ENCODE measurements around the gene NIPBL.

The NIPBL gene

DNA sequence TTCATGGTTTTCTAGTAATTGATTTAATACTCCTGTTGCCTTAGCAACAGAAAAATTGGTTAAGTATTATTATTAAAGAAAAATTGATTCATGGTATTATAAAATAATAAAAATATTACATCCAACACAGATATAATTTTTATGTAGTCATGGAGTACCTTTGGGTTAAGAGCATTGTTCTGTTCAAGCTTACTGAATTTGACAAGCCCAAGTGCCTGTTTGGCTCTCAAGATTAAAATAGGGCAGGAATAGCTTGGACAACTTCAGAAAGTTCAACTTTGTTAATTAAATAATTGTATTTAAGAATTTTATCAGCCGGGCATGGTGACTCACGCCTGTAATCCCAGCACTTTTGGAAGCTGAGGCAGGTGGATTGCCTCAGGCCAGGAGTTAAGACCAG is 82.0 kb downstream of the NIPBL start:
- Histone ChIP-seq H3K9ac (ENCODE audit: low read length) (no peak overlapping the region), H3K9me2 (replicated peaks; ENCODE audit: insufficient read depth, low read length) (no peaks in the 10 kb centered on the region), H3K4me3 (ENCODE audit: insufficient read depth, low read length, poor library complexity, severe bottlenecking) (no peak overlapping the region), H3K9me3 (ENCODE audit: insufficient read depth, low read length) (no peaks in the 10 kb centered on the region), H3K27ac (ENCODE audit: low read depth, low read length) (no peak overlapping the region), H3F3A (ENCODE audit: insufficient read depth) (peaks cover 9% of the 10 kb centered on the region; the same call in 1 of the 2 replicates), H3K79me2 (ENCODE audit: insufficient read depth, low read length) (peaks cover 9% of the 10 kb centered on the region), H4K20me1 (ENCODE audit: low read depth, low read length) (0 out of 2 replicates have a peak, but pooled peaks cover 7% of the 10 kb centered on the region), H3K36me3 (ENCODE audit: low read length) (peaks cover 47% of the 10 kb centered on the region), H3K27me3 (ENCODE audit: low read length) (no peaks in the 10 kb centered on the region), H3K4me2 (ENCODE audit: low read depth, low read length, poor library complexity, severe bottlenecking) (no peak overlapping the region), H2AFZ (ENCODE audit: low read depth, low read length, severe bottlenecking) (no peak overlapping the region)
- TF ChIP-seq, protein P1, sequence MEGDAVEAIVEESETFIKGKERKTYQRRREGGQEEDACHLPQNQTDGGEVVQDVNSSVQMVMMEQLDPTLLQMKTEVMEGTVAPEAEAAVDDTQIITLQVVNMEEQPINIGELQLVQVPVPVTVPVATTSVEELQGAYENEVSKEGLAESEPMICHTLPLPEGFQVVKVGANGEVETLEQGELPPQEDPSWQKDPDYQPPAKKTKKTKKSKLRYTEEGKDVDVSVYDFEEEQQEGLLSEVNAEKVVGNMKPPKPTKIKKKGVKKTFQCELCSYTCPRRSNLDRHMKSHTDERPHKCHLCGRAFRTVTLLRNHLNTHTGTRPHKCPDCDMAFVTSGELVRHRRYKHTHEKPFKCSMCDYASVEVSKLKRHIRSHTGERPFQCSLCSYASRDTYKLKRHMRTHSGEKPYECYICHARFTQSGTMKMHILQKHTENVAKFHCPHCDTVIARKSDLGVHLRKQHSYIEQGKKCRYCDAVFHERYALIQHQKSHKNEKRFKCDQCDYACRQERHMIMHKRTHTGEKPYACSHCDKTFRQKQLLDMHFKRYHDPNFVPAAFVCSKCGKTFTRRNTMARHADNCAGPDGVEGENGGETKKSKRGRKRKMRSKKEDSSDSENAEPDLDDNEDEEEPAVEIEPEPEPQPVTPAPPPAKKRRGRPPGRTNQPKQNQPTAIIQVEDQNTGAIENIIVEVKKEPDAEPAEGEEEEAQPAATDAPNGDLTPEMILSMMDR (IDR thresholded peaks at IDR 0.05; ENCODE audit: insufficient read depth, low read length, poor library complexity, severe bottlenecking) = no peak
- TF ChIP-seq EZH2phosphoT487 (conservative IDR thresholded peaks at IDR 0.05; ENCODE audit: low read length) = no peak

DNA sequence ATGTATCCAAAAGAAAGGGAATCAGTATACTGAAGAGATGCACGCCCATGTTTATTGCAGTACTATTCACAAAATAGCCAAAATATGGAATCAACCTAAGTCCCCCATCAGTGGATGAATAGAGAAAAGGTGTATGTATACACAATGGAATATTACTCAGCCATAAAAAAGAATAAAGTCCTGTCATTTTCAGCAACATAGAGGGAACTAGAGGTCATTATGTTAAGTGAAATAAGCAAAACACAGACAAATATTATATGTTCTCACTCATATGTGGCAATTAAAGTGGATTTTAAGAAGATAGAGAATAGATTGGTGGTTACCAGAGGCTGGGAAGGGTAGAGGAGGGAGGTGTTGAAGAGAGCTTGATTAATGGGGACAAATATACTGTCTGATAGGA is 88.6 kb downstream of the NIPBL start:
- Histone ChIP-seq H3K36me3 (ENCODE audit: low read length) (peaks cover 53% of the 10 kb centered on the region), H3F3A (ENCODE audit: insufficient read depth) (peaks cover 9% of the 10 kb centered on the region; the same call in 1 of the 2 replicates), H3K9ac (ENCODE audit: low read length) (no peak overlapping the region), H3K9me2 (replicated peaks; ENCODE audit: insufficient read depth, low read length) (no peaks in the 10 kb centered on the region), H3K79me2 (ENCODE audit: insufficient read depth, low read length) (no peaks in the 10 kb centered on the region; the same call in 1 of the 2 replicates), H3K9me3 (ENCODE audit: insufficient read depth, low read length) (no peaks in the 10 kb centered on the region), H3K27me3 (ENCODE audit: low read length) (no peaks in the 10 kb centered on the region), H4K20me1 (ENCODE audit: low read depth, low read length) (0 out of 2 replicates have a peak, but pooled peaks cover 7% of the 10 kb centered on the region), H3K4me2 (ENCODE audit: low read depth, low read length, poor library complexity, severe bottlenecking) (no peak overlapping the region), H3K4me3 (ENCODE audit: insufficient read depth, low read length, poor library complexity, severe bottlenecking) (no peak overlapping the region), H2AFZ (ENCODE audit: low read depth, low read length, severe bottlenecking) (no peak overlapping the region), H3K27ac (ENCODE audit: low read depth, low read length) (no peak overlapping the region)
- no peak for TF ChIP-seq EZH2phosphoT487 (conservative IDR thresholded peaks at IDR 0.05; ENCODE audit: low read length)
- TF ChIP-seq, protein P1 (IDR thresholded peaks at IDR 0.05; ENCODE audit: insufficient read depth, low read length, poor library complexity, severe bottlenecking) = no peak

DNA sequence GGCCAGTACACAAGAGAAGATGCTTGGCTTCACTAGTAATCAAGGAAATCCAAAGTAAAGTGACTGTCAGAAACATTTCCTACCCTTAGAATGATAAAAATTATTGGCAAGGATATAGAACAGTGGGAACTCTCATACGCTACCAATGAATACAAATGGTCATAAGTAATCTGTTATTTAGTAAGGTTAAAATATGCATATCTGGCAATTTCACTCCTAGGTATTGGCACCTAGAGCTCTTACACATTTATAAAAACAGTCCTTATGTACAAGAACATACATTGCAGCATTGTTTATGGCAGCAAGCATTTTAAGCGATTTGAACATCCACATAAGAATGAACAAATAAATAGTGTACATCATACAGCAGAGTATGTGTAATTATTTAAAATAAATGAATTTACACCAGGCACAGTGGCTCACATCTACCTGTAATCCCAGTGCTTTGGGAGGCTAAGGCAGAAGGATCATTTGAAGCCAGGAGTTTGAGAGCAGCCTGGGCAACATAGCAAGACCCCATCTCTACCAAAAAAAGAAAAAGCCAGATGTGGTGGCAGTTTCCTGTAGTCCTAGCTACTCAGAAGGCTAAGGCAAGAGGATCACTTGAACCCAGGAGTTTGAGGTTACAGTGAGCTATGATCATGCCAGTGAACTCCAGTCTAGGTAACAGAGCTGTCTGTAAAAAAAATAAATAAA is 93.3 kb downstream of the NIPBL start:
- Histone ChIP-seq H3K9ac (ENCODE audit: low read length) (no peak overlapping the region), H4K20me1 (ENCODE audit: low read depth, low read length) (no peaks in the 10 kb centered on the region; the same call in 1 of the 2 replicates), H3K36me3 (ENCODE audit: low read length) (peaks cover 42% of the 10 kb centered on the region), H3K4me2 (ENCODE audit: low read depth, low read length, poor library complexity, severe bottlenecking) (no peak overlapping the region), H3K27me3 (ENCODE audit: low read length) (no peaks in the 10 kb centered on the region), H3K9me2 (replicated peaks; ENCODE audit: insufficient read depth, low read length) (no peaks in the 10 kb centered on the region), H3K27ac (ENCODE audit: low read depth, low read length) (no peak overlapping the region), H3F3A (ENCODE audit: insufficient read depth) (no peaks in the 10 kb centered on the region; the same call in 1 of the 2 replicates), H3K4me3 (ENCODE audit: insufficient read depth, low read length, poor library complexity, severe bottlenecking) (no peak overlapping the region), H2AFZ (ENCODE audit: low read depth, low read length, severe bottlenecking) (no peak overlapping the region), H3K79me2 (ENCODE audit: insufficient read depth, low read length) (no peaks in the 10 kb centered on the region), H3K9me3 (ENCODE audit: insufficient read depth, low read length) (no peaks in the 10 kb centered on the region)
- TF ChIP-seq, protein P1 (IDR thresholded peaks at IDR 0.05; ENCODE audit: insufficient read depth, low read length, poor library complexity, severe bottlenecking) = no peak
- TF ChIP-seq EZH2phosphoT487 (conservative IDR thresholded peaks at IDR 0.05; ENCODE audit: low read length) = no peak

All from SU-DHL-6 (cell line).